GM18870 (cell line): ENCODE results near the gene LPP.

Experiments used
- ATAC-seq: cut with Tn5 transposase; IDR thresholded peaks from one replicate; pipeline ENCODE4 v1.9.1; 2021; ENCODE audit warnings: moderate library complexity; ENCODE audit not compliant: unreplicated experiment

Gene LPP

GRCh38 chr3:188391592-188391991, 237.6 kb downstream of the LPP start:
- no peak for ATAC-seq

DNA sequence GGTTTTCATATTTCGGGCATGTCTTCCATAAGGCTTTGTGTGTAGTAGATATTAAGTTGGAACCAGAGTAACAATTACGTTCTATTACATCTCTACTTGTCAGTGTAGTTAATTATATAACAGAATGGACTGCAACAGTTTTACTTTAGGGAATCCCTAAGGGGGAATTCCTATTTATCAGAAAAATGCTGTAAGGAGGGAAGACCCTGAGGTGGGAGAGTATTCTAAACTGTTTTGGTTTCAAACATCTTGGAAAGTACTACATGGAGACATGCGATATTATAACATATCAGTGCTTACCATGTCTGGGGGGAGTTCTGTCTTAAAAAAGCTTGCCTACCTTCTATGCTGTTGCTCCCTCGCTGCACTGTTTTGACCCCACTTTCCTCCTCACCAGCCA, 238.1 kb downstream of the LPP start:
- no peak for ATAC-seq

DNA sequence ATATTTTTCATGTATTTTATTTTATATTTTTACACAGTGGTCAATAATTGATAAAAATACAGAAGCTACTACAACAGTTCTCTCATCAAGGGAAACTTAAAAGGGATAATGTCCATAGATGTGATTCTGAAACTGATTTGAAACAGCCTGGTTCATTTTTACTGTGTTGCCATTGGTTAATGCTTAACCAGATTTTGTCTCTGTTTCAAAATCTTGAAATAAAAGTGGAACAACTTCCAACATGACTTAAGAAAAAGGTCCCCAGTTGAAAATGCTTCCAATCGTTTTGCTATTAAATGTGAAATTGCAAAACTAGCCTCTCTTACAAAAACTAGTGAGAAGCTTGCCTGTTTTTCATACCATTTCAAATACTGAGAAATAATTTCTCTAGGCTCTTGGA, 240.7 kb downstream of the LPP start:
- ATAC-seq: no peak

GRCh38 chr3:188396251-188396650, 242.3 kb downstream of the LPP start:
- ATAC-seq: no peak

DNA sequence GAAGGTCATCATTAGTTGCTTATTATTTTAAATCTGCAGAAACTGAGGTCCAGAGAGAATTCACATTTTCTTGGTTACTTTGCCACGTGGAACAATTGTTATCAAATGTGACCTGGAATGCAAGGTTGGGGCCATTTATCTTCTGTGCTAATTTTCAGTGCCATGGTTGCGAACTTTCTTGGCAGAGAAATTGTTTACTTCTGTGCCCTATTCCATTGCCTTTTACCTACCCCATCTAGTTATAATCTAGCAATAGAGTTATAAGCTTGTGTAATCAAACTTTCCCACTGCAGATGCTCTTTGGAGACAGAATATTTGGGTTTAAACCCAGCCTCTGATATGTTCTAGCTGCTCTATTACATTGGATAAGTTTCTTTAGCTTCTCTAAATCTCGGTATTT, 242.9 kb downstream of the LPP start:
- no peak for ATAC-seq

DNA sequence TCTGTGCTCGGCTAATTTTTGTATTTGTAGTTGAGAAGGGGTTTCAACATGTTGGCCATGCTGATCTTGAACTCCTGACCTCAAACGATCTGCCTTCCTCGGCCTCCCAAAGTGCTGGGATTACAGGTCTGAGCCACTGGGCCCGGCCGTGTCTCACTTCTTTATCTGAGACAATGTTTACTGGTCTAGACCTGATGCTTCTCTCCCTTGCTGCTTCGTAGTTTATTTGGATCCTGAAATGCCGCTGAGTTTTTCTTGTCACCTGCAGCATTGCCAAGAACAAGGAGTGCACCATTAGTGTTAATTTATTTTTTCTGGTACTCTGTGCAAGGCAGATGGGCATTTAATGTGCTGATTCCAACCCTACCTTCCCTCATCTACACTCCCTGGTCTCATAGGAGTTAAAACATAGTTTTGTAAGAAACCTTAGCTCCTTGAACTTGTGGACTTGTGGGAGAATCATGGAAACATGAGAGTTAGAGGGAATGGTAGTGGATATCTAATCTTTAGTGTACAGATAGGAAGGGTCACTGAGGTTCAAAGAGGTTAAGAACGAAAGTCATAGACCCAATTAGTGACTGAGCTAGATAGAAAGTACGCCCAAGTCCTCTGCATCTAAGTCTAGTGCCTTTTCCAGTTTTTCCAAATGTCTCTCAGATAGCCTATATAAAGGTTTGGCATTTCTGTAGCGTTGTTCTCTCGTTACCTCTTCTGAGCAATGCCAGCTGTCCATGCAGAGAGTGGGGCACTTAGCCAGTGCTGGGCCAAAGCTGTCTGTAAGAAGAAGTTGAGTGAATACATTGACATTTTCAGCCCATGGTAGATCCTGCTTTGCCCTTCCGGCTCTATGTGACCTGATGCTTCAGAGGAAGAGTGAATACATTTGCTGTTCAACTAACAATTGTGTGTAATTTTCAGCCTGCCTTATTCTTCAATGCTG, 244.1 kb downstream of the LPP start:
- ATAC-seq: no peak

GRCh38 chr3:188400494-188401243, 246.7 kb downstream of the LPP start:
- ATAC-seq: peak; percentile 97

GRCh38 chr3:188401244-188401993, 247.5 kb downstream of the LPP start:
- ATAC-seq: no peak

DNA sequence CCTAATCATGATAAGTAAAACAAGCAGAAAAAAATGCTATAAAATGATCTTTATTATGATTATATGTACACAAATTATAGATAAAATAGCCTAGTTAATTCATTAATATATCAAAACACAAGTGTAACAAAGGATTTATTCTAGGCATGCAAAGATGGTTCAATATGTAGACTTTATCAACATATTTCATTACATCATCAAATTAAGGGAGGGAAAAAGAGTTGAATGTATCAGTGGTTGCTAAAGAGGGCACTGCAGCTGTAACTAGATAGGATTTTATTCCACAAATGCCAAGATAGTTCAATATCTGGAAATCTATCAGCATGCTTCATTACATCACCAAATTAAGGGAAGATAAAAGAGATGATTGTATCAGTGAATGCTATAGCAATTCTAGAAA, 248.3 kb downstream of the LPP start:
- no peak for ATAC-seq

DNA sequence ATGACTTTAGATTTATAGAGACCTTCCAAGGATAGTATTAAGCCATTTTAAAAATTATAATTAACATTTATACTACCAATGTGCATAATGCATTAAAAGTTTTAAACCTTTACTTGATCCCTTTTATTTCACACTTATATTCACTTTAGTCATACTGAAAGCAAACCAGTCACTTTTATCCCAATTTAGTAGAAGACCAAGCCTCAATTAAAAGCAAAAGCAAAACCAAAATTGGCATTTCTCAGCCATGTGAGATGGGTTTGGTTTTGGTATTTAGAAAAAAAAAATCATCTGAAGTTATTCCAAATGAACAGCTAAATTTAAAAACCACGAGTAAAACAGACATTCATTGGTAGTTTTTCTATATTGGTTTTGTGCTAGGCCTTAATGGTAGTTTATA, 249.4 kb downstream of the LPP start:
- no peak for ATAC-seq

GRCh38 chr3:188404124-188404523, 250.2 kb downstream of the LPP start:
- ATAC-seq: no peak

- ATAC-seq: no peak
These were observed 250.7 kb downstream of the LPP start for GRCh38 chr3:188404701-188405100.

DNA sequence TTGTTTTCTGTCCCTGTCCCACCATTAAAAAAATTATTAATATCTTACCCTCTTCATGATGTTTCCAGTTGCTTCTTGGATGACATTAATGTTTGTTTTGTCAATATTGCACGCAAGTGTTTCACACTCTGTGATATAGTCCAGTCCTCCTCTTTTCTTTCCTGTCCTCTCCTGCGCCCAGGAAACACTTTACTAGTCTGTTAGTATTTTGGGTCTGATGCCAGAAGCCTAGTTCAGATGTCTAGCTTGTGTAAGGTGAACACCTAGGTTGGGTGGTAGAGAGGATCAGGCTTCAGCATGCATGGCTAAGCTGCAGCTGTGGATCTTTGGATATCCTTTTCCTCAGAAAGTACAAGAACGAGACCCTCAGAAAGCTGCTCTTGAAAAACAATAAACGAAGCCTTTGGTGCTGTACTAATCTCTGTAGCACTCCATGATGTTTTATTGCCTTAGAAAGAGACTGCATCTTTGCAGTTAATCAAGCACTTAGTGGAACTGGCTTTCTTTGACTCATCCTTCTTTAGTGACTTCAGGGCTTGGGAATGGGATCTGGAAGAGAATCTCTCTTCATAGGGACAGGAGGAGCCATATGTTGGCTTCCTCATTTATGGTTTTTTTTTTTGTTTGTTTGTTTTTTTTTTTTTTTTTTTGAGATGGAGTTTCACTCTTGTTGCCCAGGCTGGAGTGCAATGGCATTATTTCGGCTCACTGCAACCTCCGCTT, 253.4 kb downstream of the LPP start:
- no peak for ATAC-seq

DNA sequence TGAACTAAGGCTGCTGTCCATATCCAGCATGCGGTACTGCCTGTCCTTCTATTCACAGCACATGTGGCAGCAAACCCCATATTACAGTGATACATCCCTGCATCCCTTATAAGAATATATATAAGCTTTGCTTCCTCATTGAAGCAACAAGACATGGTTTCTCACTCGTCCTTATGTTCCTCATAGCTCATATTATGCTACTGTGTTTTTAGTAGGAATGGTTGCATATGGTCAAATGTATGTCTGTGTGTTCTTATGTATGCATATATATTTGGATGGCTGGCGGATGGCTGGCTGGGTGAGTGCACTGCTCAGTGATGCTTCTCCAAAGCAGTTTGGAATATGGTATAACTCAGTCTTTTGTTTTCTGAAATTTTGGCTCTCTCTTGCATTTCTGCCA, 254.9 kb downstream of the LPP start:
- no peak for ATAC-seq

- no peak for ATAC-seq
These were observed 257.8 kb downstream of the LPP start for GRCh38 chr3:188411750-188412149.

GRCh38 chr3:188415196-188415595, 261.2 kb downstream of the LPP start:
- ATAC-seq: no peak

DNA sequence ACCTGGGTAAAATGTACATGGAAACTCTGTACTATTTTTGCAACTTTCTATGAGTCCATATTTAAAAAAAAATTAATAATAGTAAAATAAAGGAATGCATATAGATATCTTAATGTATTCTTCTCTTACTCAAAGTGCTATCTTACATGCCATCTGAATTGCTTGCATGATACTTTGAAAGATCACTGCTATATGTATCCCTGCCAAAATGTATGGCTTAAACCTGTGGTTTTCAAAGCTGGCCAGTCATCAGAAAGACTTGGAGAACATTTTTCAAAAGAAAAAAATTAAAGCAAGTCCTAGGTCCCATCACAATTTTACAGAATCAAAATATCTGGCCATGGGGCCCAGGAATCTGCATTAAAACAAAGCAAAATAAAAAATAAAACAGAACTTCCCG, 262.1 kb downstream of the LPP start:
- no peak for ATAC-seq

GRCh38 chr3:188417271-188417696, 263.3 kb downstream of the LPP start:
- ATAC-seq: no peak

- no peak for ATAC-seq
These were observed 263.8 kb downstream of the LPP start for GRCh38 chr3:188417766-188418165.

GRCh38 chr3:188421151-188421821, 267.3 kb downstream of the LPP start:
- peak; percentile 34 for ATAC-seq
